Dedifferentiated amniotic fluid mesenchymal stem cell (primary cell): ENCODE measurements around the gene WNK2.

Source experiments
- DNase-seq: peaks from one replicate; pipeline ENCODE4 v3.0.0-alpha.2; 2016; ENCODE audit errors: extremely low spot score

The WNK2 gene

DNA sequence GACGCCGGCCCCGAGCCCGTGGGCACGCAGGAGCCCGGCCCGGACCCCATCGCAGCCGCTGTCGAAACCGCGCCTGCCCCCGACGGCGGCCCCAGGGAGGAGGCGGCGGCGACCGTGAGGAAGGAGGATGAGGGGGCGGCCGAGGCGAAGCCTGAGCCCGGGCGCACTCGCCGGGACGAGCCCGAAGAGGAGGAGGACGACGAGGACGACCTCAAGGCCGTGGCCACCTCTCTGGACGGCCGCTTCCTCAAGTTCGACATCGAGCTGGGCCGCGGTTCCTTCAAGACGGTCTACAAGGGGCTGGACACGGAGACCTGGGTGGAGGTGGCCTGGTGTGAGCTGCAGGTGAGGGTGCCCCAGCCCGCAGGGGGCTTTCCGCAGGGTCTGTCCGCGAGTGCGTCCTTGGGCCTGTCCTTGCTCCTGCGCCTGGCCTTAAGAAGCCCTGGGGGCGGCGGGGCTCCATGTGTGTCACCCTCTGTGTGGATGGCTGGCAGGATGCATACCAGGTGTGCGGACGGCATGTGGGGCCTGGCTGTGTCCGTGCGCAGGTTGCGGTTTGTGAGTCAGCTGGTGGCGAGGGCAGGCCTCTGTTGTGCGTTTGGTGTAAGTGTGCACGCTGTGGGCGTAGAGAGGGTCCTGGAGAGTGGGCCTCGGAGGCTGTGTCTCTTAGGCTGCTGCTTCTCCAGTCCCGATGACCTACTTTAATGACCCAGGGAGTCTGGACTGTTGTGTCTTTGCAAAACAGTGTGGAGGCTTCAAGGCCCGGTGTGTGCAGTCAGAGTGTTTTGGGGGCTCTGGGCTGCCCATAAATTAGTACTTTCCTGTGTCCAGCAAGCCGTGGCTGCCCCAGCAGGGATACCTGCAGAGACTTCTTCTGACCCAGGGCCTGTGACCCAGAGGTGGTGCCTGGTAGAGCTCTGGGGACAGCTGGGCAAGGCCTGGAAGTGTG is 1.6 kb downstream of the WNK2 start:
- DNase-seq: no peak

DNA sequence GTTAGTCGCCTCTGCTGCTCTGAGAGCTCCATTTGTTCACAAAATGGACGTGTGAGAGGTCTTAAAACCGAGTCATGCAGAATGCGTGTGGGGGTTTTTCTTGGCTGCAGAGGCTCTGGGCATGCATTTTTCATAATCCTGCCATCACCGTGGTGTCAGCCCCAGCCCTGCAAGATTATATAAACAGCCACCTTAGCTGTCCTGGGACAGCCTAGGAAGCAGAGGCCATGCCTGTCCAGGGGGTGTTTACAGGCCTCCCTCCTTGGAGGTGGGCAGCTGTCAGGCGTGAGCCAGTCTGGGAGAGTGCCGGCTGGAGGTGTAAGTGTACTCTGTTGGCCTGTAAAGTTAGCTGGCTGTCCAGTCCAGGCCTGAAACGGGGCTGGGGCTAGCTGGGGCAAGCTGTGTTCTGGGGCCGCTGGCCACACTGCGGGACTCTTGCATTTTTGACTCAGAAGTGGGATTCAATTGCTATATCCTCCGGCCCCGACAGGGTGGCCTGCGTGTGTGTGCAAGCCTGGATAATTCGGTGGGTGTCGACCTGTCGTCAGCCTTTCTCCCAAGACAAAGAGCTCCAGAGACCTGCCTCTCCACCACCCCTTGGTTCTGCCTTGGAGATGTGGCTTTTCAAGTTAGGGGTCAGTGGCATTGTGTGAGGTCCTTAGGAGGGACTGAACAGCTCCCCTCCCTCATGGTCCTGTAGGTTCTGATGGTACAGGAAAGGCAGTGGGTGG is 2.4 kb downstream of the WNK2 start:
- DNase-seq: no peak

DNA sequence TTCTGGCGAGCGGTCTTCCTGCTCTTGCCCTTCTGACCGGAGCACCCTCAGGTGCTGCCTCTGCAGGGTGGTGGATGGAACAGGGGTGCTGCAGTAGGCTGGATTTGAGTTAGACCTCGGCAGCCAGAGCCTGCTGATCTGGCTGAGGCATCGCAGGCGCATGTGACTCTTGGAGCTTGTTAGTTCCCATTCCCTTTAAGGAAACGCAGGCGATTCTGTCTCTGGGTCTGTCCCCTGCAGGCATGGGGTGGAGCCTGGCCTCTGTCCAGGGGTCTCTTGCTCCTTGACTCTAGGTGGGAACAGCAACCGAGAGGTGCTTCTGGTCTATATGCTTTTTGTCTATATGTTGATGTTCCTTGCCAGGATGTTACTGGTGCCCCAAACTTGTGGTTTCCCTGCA is 3.1 kb downstream of the WNK2 start:
- no peak for DNase-seq

DNA sequence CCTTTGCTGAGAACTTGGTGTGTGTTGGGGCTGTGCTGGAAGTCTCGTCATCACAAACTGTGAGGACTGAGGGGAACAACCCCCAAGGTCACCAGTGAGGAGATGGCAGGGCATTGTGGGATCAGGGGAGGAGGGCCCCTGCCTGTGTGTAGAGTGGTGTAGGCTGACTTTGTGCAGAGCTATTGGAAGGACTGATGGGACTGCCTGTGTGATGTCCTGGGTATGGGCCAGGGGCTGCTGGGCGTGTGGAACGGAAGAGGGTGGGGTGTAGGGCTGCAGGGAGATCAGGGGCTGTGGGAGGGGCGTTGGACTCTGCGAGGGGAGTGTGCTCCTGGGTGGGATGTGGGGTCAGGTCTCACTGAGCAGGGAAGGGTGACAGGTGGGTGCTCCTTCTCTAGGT is 3.6 kb downstream of the WNK2 start:
- DNase-seq: no peak

DNA sequence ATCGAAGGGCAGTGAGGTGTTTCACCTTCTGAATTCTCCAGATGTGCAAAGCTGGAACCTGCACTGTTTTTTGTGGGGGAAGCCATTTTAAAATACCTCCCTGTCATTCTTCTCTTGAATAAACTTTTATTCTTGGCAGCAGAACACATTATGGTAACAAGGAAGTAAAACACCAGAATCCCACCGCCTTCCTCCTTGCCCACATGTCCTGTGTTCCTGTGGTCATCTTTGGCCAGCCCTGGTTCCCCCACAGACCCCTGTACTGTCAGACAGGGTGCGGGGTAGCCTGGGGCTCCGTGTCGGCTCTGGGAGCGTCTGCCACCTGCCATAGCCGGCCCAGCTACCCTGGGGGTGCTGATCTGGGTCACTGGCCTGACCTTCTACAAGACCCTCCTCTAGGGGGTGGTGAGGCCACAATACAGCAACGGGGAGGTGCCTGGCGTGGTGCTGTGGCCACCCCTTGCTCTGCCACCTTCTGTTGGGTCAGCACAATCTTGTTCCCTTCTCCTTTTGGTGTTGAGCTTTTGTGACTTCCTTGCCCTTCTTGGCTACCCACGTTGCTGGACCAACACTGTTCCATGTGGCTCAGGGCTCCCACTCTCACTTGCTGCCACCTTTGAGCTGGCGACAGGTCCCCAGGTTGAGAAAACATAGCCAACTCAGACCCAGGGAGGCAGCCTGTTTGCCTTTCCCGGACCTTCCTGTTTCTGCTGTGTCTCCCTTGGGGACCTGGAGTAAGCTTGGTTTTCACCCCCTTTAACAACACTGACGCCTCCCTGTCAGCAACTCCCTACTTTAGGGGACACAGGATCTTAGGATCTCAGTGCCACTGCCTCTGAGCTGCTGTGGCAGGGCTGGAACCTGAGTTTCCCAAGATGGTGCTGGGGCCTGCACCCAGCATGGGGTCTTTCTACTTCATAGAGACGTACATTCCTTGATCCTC is 4.8 kb downstream of the WNK2 start:
- no peak for DNase-seq

DNA sequence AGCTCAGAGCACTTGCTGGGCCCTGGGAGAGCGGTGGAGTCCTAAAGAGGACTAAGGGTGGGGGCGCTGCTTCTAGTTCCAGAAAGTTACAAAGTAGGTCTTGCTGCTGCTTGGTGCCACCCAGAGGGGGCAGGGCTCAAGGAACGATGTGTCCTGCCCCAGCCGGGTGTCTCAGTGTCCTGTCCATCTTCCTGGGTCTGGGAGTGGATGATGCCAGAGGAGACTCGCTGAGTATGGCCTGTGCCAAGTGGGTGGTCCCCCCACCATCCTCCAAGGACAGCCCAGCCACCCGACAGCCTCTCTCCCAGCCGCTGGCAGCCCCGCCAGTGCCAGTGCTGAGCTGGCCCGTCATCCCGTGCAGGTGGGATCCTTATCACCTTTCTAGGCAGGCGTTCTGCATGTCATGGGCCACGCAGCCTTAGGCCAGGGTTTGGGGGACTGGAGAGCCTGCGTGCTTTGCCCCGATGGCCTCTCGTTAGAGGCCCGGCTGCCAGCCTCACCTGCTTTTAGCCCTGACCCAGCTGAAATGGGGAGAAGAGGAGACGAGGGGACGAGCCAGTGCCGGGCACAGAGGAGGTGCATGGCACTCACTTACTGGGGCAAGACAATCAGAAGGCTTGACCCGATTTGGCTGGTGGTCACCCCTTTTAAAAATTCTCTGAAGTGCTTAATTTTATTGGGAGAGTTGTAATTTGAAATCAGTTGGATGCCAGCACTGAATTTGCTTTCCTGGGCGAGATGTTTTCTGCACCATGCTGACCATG is 5.6 kb downstream of the WNK2 start:
- no peak for DNase-seq

DNA sequence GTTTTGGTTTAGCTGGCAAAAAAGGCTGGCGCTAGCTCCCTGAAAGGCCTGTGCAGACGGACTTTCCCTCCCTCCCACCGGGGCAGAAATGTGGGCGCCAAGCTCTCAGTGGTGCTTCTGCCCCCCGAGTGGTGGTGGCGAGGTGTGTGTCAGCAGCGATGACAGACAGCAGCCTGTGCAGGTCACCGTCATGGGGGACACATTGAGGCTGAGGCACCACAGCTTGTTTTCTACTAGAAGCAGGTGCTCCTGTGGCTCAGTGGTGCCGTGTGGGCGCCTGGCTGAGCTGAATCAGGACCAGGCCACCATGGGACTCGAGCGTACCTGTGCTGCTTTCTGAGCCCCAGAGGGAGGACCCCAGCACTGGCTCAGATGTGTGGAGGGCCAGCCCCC is 6.2 kb downstream of the WNK2 start:
- no peak for DNase-seq

DNA sequence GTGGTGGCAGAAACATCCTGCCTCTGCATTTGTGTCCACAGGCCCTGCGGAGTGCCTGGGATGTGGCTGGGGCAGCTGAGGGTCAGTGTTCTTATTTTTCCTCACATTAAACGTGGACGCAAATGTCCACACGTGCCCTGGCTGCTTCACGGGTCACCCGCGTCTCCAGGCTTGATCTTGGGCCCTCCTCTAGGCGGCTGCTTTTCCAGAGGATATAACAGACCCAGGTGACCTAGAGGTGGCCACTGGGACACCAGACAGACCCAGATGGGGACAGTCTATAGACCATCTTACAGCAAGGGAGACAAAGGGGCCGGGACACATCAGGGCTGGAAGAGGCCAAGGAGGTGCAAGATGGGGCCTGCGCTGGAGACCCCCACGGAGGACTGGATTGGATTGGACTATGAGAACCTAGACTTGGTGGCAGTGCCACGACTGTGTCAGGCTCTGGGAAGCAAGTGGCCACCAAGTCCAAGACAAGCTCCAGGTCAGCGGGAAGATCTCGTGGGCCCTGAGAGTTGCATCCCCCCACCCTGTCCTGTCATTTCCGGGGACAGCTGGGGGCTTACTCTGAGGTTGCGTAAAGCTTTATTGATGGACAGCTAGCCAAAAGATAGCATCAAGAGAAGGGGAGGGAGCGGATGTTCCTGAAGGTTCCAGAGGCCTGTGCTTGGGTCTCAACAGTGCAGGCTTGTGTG is 6.9 kb downstream of the WNK2 start:
- no peak for DNase-seq

DNA sequence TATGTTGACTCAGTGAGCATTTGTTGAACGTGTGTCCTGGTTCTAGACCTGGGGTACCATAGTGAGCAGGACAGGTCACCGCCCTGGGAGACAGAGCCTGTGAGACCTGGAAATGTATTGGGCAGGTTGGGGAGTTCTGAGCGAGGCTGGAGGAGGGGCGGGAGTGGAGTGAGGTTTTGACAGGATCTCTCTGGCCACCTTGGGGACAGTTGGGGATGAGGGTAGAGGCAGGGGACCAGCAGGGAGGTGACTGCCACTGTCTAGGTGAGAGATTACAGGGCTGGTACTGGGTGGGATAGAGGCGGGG is 7.4 kb downstream of the WNK2 start:
- no peak for DNase-seq

DNA sequence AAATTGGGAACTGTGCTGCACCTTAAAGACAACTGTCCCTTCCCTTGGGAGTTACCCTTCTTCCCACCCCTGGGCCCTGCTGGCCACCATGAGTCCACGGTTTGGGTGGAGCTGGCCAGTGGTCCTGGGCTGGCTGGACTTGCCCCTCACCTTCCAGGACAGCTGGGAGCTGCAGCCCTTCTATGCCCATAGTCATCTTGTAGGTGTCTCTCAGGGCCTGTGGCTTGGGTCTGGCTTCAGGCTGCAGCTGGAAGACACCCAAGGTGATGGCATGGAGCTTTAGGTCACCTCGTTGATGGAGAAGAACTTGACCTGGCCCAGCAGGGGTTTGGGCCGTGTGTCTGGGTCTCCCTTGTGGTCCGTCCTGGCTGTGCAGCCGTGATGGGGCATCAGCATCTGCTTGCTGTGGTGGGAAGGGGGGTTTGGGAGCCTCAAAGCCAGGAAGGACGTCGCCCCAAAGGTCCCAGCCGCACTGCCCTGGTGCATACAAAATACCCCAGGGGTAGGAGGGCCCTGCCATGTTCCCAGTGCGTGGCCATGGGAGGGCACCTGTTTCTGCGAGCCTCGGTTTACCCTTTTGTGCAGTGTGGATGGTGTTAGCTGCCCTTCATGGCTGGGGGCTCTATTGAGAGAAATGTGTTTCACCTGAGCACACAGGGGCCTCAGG is 8.9 kb downstream of the WNK2 start:
- DNase-seq: no peak

DNA sequence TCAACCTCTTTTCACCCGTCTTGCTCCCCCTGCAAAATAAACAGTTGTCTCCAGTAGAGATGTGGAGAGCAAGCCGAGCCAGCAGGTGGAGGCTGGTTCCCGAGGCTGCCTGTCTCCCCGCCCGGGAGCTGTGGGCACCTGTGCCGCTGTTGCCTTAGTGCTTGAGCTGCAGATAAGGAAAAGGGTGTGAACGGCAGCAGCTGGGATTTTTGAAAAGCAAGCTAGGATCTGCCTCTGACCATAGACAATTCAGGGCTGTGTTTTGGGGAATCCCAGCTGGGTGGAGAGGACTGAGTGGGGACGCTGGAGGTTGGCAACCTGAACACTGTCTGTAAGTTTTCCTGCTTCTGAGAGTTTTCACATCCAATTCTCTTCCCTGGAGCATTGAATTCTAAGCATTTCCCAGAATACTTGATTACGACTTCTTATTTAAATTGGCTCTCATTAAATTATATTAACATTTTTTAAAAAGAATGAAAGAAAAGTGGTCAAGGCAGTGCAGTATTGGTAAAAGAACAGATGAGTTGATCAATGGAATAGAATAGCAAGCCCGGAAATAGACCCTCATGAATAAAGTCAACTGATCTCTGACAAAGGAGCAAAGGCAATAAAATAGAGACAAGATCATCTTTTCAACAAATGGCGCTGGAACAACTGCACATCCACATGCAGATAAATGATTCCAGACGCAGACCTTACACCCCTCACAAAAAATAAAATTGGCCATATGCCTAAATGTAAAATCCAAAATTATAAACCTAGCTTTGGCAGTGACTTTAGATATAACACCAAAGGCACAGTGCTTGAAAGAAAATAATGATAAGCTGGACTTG is 9.7 kb downstream of the WNK2 start:
- DNase-seq: no peak

DNA sequence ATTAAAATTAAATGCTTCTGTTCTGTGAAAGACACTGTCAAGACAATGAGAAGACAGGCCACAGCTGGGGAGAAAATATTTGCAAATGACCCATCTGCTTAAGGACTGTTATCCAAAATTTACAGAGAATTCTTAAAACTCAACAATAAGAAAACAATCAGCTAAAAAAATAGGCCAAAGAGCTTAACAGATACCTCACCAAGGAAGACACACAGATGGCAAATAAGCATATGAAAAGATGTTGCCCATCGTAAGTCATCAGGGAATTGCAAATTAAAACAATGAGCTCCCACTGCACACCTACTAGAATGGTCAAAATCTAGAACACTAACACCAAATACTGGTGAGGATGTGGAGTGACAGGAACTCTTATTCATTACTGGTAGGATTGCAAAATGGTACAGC is 10.3 kb downstream of the WNK2 start:
- no peak for DNase-seq

DNA sequence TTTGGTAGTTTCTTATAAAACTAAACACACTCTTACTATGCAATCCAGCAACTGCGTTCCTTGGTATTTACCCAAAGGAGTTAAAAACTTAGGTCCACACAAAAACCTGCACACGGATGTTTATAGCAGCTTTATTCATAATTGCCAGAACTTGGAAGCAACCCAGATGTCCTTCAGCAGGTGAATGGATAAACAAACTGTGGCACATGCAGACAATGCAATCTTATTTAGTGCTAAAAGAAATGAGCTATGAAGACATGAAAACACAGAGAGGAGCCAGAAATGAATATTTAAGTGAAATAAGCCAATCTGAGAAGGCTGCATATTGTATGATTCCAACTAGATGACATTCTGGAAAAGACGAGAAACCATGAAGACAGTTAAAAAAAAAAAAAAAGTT is 10.7 kb downstream of the WNK2 start:
- DNase-seq: no peak

DNA sequence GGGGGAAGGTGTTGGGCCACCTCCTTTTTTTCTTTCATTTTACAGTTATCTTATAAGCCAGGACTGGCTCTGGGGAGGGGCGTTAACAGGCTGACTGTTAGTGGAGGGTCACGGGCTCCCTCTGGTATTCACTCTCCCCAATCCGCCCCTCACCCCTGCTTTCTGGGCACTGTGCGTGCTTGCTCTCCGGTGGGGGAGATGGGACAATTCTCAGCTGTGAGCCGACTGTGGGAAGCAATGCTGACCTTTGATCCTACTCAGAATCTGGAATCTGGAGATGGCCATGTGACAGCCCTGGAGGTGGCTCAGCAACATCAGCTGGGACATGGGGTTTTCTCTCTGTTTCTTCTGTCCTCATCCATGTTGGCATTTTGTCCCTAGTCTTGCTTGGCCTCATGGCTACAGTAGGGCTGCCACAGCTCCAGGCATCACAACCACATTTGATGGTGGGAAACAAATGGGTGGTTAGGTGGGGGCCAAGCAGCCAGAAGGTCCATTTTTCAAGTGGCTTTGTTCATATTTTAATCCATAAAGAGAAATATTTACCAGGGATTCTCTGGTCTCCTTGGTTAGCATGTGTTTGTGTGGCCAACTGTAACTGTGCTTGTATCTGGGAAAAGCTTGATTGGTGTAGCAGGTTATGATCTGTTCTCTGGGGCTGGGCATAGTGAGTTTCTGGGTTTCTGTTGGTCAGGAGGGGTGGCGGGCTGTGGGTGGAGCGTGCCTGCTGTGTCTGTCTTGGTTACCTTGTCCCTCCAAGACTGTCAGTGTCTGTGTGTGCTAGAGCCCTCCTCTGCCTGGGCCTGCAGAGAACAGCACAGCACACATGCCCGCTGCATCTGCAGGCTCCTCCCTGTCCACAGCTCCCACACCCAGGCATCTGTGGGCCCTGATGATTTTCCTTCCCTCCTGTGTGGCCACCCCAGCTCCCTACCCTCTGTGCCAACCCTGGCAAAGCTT is 12.4 kb downstream of the WNK2 start:
- no peak for DNase-seq

DNA sequence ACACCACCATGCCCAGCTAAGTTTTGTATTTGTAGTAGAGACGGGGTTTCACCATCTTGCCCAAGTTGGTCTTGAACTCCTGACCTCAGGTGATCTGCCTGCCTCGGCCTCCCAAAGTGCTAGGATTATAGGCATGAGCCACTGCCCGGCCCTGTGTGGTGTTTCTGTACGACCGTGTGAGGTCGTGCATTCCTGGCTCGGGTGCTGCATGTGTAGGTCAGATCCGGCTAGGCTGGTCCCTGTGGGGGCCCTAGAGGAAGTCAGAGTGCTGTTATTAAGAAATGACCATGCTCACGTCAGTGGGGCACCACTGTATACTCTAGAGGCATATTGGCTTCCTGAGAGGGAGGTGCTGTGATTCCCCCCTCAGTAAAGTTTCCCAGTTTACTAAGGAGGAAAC is 13.7 kb downstream of the WNK2 start:
- DNase-seq: no peak

DNA sequence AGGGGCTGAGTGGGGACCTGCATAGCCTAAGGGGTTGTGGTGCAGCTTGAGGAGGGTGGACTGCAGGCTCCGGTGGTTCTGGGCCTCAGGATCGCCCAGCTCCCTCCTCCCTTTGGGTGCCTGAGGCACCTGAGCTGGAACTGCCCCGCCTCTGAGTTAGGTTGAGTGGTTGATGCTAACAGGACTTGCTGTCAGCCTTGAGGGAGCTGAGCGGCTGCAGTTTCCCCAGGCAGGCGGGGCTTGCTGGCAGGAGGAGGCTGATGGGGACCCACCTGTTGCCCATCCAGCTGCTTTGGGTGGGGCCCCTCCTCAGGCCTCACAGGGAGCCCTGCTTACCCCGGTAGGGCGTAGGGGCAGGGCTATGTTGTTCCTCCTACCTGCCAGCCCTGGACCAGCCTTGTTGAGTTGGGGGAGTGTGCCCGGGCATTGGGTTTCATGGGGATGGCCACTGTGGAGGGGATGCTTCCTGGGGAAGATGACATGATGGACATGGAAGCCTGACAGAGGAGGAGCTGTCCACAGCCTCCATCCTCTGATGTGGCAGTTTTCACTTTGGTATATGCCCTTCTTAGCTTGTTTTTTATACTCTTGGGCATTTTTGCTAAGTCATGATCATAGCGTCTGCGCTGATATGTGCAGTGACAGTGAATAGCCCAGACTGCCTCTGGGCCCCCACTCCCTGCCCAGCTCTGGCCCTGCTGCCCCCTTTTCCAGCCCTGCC is 14.3 kb downstream of the WNK2 start:
- DNase-seq: no peak

DNA sequence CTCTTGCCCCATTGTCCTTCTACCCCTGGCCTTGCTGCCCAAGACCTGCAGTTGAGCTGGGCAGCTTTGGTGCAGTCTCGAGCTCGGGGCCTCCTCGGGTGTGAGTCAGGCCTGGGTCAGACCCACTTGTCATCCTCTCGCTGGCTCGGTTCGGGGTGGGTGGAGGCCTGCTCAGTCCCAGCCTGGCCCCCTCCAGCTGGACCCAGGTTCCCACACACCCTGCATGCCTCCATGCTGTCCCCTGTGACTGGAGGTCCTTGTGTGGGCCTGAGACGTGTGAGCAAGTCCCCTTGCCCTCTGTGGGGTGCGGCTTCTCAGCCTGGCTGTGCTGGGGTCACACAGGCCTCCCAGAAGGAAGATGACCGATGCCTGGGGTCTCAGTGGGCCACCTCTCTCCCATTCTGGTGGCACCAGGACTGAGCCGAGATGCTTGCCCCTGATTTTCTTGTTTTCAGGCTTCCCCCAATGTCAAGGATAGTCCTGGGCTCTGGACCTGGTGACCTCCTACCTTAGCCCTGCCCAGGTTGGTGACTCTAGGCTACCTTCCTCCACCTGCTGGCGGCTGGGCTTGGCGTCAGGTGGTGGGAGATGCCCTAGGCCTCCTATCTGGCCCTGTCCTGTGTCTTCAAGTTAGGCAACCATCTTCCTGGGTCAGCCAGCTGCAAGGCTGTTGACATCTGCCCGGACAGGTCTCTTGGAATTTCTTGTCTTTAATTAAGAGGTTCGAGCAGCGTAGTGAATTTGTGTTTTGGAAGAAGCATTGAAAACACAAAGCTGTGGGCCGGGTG is 15.1 kb downstream of the WNK2 start:
- DNase-seq: no peak
